Retinal pigment epithelial cell (primary cell): ENCODE results near the gene ATOX1.
"Not testable (repeated sequence)": the region's sequence is repeated elsewhere in the genome, so short reads cannot be mapped to it uniquely, and the experiment has no call there.

Source experiments
- DNase-seq: peaks from one replicate; pipeline ENCODE4 v3.0.0-alpha.2; 2010; ENCODE audit warnings: low read depth
- H3K4me3 ChIP-seq: 2 replicates; pipeline ENCODE4 v1.5.1; 2011; ENCODE audit warnings: mild to moderate bottlenecking, low read length, control low read depth, moderate library complexity
- CTCF ChIP-seq: conservative IDR thresholded peaks from 2 replicates; pipeline ENCODE4 v1.5.1; 2011; ENCODE audit warnings: low read depth, low read length, control low read depth, inconsistent platforms

ATOX1 gene

GRCh38 chr5:151733358-151734063, 24.9 kb downstream of the ATOX1 start:
- DNase-seq, result no peak
- TF ChIP-seq CTCF, result no peak
- H3K4me3 ChIP-seq, result no peak overlapping the region

GRCh38 chr5:151730381-151730780, 28.1 kb downstream of the ATOX1 start:
- H3K4me3 ChIP-seq, result no peak overlapping the region
- DNase-seq, result no peak
- TF ChIP-seq CTCF, result no peak

GRCh38 chr5:151729597-151729996, 28.8 kb downstream of the ATOX1 start:
- H3K4me3 ChIP-seq, DNase-seq: not testable (repeated sequence)

GRCh38 chr5:151724360-151724759, 34.1 kb downstream of the ATOX1 start:
- no peak for TF ChIP-seq CTCF
- H3K4me3 ChIP-seq, result no peak overlapping the region
- DNase-seq, result no peak

GRCh38 chr5:151722546-151722945, 35.9 kb downstream of the ATOX1 start:
- no peak for DNase-seq
- no peak for TF ChIP-seq CTCF
- no peak overlapping the region for H3K4me3 ChIP-seq

- no peak overlapping the region for H3K4me3 ChIP-seq
- TF ChIP-seq CTCF, result no peak
- DNase-seq, result no peak
These were observed 36.5 kb downstream of the ATOX1 start for GRCh38 chr5:151721812-151722391.

- no peak overlapping the region for H3K4me3 ChIP-seq
- TF ChIP-seq CTCF, result no peak
- DNase-seq, result no peak
These were observed 37.3 kb downstream of the ATOX1 start for GRCh38 chr5:151721087-151721646.
